Keratinocyte (primary cell): ENCODE measurements around the gene PPEF2. TPM values are rescaled to one million over a fixed set of nuclear protein-coding genes. Genes with fewer than 3 reads are reported as not detected.

Source experiments
- DNase-seq: peaks from one replicate; pipeline ENCODE4 v3.0.0-alpha.2; 2011; ENCODE audit warnings: low read depth, missing footprints, low spot score
- FAIRE-seq: peaks from 2 replicates; lab custom pipeline; 2011; peaks lifted over from hg19 to GRCh38; lab: Jason Lieb, UNC
- H2AFZ ChIP-seq: 2 replicates; pipeline ENCODE4 v1.6.0; 2012; ENCODE audit warnings: low read length, control low read depth, inconsistent platforms; ENCODE audit not compliant: control insufficient read depth
- H3K27ac ChIP-seq: 2 replicates; pipeline ENCODE4 v1.5.1; 2011; ENCODE audit warnings: low read length; ENCODE audit not compliant: control insufficient read depth, insufficient read depth
- H3K27me3 ChIP-seq: 3 replicates; pipeline ENCODE4 v1.6.0; 2011; ENCODE audit warnings: low read length; ENCODE audit not compliant: control insufficient read depth, insufficient read depth; ENCODE audit errors: extremely low read depth
- H3K36me3 ChIP-seq, 2 experiments: 2 replicates in 1 of 2; 3 replicates in 1 of 2; pipeline ENCODE4 v1.5.1; 2011; ENCODE audit warnings: low read length in 2 of 2, mild to moderate bottlenecking in 1 of 2; ENCODE audit not compliant: control insufficient read depth in 2 of 2, insufficient read depth in 2 of 2; ENCODE audit errors: extremely low read depth in 1 of 2
- H3K4me1 ChIP-seq: 3 replicates; pipeline ENCODE4 v1.5.1; 2011; ENCODE audit warnings: low read length; ENCODE audit not compliant: control insufficient read depth, insufficient read depth; ENCODE audit errors: extremely low read depth
- H3K4me2 ChIP-seq: 3 replicates; pipeline ENCODE4 v1.6.0; 2011; ENCODE audit warnings: low read depth, low read length; ENCODE audit not compliant: control insufficient read depth, insufficient read depth; ENCODE audit errors: extremely low read depth
- H3K4me3 ChIP-seq, 3 experiments: fragments of 200-600 bp in 1 of 3; sonication (generic) in 1 of 3; 2 replicates in 2 of 3; 3 replicates in 1 of 3; pipeline ENCODE4 v1.5.1; 2011 to 2016; ENCODE audit warnings: low read length in 3 of 3, mild to moderate bottlenecking in 3 of 3, control low read depth in 2 of 3, inconsistent platforms in 1 of 3, low read depth in 1 of 3, mixed read lengths in 1 of 3, mixed run types in 1 of 3, moderate library complexity in 1 of 3; ENCODE audit not compliant: control insufficient read depth in 2 of 3, insufficient read depth in 2 of 3; ENCODE audit errors: extremely low read depth in 1 of 3
- H3K79me2 ChIP-seq: 2 replicates; pipeline ENCODE4 v1.6.0; 2012; ENCODE audit warnings: low read length; ENCODE audit not compliant: control insufficient read depth, insufficient read depth
- H3K9ac ChIP-seq: 3 replicates; pipeline ENCODE4 v1.6.0; 2011; ENCODE audit warnings: low read length; ENCODE audit not compliant: control insufficient read depth, insufficient read depth; ENCODE audit errors: extremely low read depth
- H3K9me1 ChIP-seq: 3 replicates; pipeline ENCODE4 v1.6.0; 2011; ENCODE audit warnings: low read length; ENCODE audit not compliant: control insufficient read depth, insufficient read depth; ENCODE audit errors: extremely low read depth
- H3K9me3 ChIP-seq: 2 replicates; pipeline ENCODE4 v1.5.1; 2012; ENCODE audit warnings: low read depth, low read length; ENCODE audit not compliant: control insufficient read depth
- H4K20me1 ChIP-seq: 3 replicates; pipeline ENCODE4 v1.6.0; 2011; ENCODE audit warnings: low read length; ENCODE audit not compliant: control insufficient read depth, insufficient read depth; ENCODE audit errors: extremely low read depth
- CTCF ChIP-seq, 3 experiments: IDR thresholded peaks in 1 of 3; conservative IDR thresholded peaks in 1 of 3; optimal IDR thresholded peaks in 1 of 3; 2 replicates in 2 of 3; 3 replicates in 1 of 3; pipeline versions ENCODE3 to v1.5.1; 2011; ENCODE audit warnings: low read length in 3 of 3, mild to moderate bottlenecking in 3 of 3, moderate library complexity in 2 of 3, control low read depth in 1 of 3, inconsistent platforms in 1 of 3; ENCODE audit not compliant: insufficient read depth in 2 of 3; ENCODE audit errors: extremely low read depth in 1 of 3
- EZH2 ChIP-seq: IDR thresholded peaks from one replicate; pipeline ENCODE4 v1.6.1; 2012; ENCODE audit warnings: inconsistent platforms, mild to moderate bottlenecking, low read length, moderate library complexity
- dilution Hi-C: fragments of 300-500 bp; cut with MboI; formaldehyde crosslinking; loops from one replicate; pipeline ENCODE4 v1.7.0; 2020; ENCODE audit warnings: low sequenced_read_pairs; ENCODE audit not compliant: extremely low pct_ligation_motif_present
- polyA plus RNA-seq, 5 experiments: library from polyadenylated mRNA; depleted of rRNA in 3 of 5; stranded (reverse) in 3 of 5; stranded (forward) in 1 of 5; unstranded in 1 of 5; fragments of >200 nt; gene quantifications; 1 replicate in 1 of 5; 2 replicates in 3 of 5; 3 replicates in 1 of 5; pipeline versions ENCODE4 v1.2.1 to v1.2.3, GENCODE V29; 2011 to 2012; ENCODE audit warnings: missing spikeins in 2 of 5, low read depth in 1 of 5, low replicate concordance in 1 of 5

PPEF2 gene
- polyA plus RNA-seq, 1 donor (not counting 4 experiments of a cell fraction or from before 2014, with no cell fraction given), result 0.03 TPM

- no peaks in the 10 kb centered on the region for H3K79me2 ChIP-seq
- H3K4me3 ChIP-seq, result peak overlapping the region; percentile 46 to 87 (median 85)
- no peaks in the 10 kb centered on the region for H4K20me1 ChIP-seq
- H2AFZ ChIP-seq, result peak overlapping the region; percentile 94
- H3K27ac ChIP-seq, result peak overlapping the region; percentile 8
- TF ChIP-seq CTCF (optimal IDR thresholded peaks at IDR 0.05 in 1 of 3, IDR thresholded peaks at IDR 0.05 in 1 of 3, conservative IDR thresholded peaks at IDR 0.05 in 1 of 3; ENCODE audit: extremely low read depth in 1 of 3, insufficient read depth in 2 of 3, low read length in 3 of 3) (no peak), EZH2 (no peak)
- DNase-seq (no peak), FAIRE-seq (no peak)
- no peaks in the 10 kb centered on the region for H3K9me1 ChIP-seq
- H3K4me1 ChIP-seq, result peaks cover 4% of the 10 kb centered on the region
- H3K9ac ChIP-seq, result peak overlapping the region; percentile 76
- dilution Hi-C loops, result no loop called here
- H3K36me3 ChIP-seq, result no peaks in the 10 kb centered on the region
- no peaks in the 10 kb centered on the region for H3K27me3 ChIP-seq
- H3K9me3 ChIP-seq, result no peaks in the 10 kb centered on the region
- H3K4me2 ChIP-seq, result peak overlapping the region; percentile 90
Measured at GRCh38 chr4:75939890-75940691, 37.8 kb upstream of the PPEF2 start.

- no peak overlapping the region for H3K27ac ChIP-seq
- no peaks in the 10 kb centered on the region for H3K79me2 ChIP-seq
- H3K4me2 ChIP-seq, result no peak overlapping the region
- dilution Hi-C loops, result no loop called here
- H3K4me1 ChIP-seq, result peaks cover 4% of the 10 kb centered on the region
- no peaks in the 10 kb centered on the region for H3K9me3 ChIP-seq
- no peaks in the 10 kb centered on the region for H3K27me3 ChIP-seq
- DNase-seq, result no peak
- TF ChIP-seq EZH2, result no peak
- no peak for TF ChIP-seq CTCF (optimal IDR thresholded peaks at IDR 0.05 in 1 of 3, IDR thresholded peaks at IDR 0.05 in 1 of 3, conservative IDR thresholded peaks at IDR 0.05 in 1 of 3; ENCODE audit: extremely low read depth in 1 of 3, insufficient read depth in 2 of 3, low read length in 3 of 3)
- H2AFZ ChIP-seq, result no peak overlapping the region
- H3K9me1 ChIP-seq, result no peaks in the 10 kb centered on the region
- peaks cover 0 to 1% of the 10 kb centered on the region in 2 experiments for H3K36me3 ChIP-seq
- no peaks in the 10 kb centered on the region for H4K20me1 ChIP-seq
- H3K4me3 ChIP-seq, result no peak overlapping the region
- FAIRE-seq, result no peak
- no peak overlapping the region for H3K9ac ChIP-seq
Measured at GRCh38 chr4:75935628-75936027, 33.4 kb upstream of the PPEF2 start.
